ENCODE measurements around the gene SURF2. TPM values are rescaled to one million over a fixed set of nuclear protein-coding genes. Genes with fewer than 3 reads are reported as not detected.

The SURF2 gene
- total RNA-seq, 6 experiments from 2014 or later, result 6.3 to 16.9 (median 8.2) TPM

- no peak overlapping the region for H3K27ac ChIP-seq
- H3K4me3 ChIP-seq, result no peak overlapping the region
- intact Hi-C loops (cut with DNase I), result loop anchor here in 1 of 2 donors (10.0 kb wide), 1 partner anchor 143 kb away; no protein-coding TSS in a partner anchor
- peaks cover 0 to 23% (median 11%) of the 10 kb centered on the region in 4 donors for H3K36me3 ChIP-seq
- H3K4me1 ChIP-seq, result peaks cover 0 to 9% (median 0%) of the 10 kb centered on the region in 4 donors
- TF ChIP-seq POLR2A (IDR thresholded peaks at IDR 0.05), result no peak
- TF ChIP-seq, protein P1, sequence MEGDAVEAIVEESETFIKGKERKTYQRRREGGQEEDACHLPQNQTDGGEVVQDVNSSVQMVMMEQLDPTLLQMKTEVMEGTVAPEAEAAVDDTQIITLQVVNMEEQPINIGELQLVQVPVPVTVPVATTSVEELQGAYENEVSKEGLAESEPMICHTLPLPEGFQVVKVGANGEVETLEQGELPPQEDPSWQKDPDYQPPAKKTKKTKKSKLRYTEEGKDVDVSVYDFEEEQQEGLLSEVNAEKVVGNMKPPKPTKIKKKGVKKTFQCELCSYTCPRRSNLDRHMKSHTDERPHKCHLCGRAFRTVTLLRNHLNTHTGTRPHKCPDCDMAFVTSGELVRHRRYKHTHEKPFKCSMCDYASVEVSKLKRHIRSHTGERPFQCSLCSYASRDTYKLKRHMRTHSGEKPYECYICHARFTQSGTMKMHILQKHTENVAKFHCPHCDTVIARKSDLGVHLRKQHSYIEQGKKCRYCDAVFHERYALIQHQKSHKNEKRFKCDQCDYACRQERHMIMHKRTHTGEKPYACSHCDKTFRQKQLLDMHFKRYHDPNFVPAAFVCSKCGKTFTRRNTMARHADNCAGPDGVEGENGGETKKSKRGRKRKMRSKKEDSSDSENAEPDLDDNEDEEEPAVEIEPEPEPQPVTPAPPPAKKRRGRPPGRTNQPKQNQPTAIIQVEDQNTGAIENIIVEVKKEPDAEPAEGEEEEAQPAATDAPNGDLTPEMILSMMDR (IDR thresholded peaks at IDR 0.05), result no peak
- ATAC-seq (peak in 1 of 4 donors; percentile 8), DNase-seq (no peak)
- no peaks in the 10 kb centered on the region for H3K27me3 ChIP-seq
- H3K9me3 ChIP-seq, result no peaks in the 10 kb centered on the region
- WGBS (ENCODE audit: insufficient coverage, low coverage, low lambda C conversion rate, missing lambda C conversion rate), result 84% methylated on average over 5 of the region's 12 CpGs
Observed at GRCh38 chr9:133342069-133342406, 14.3 kb upstream of the SURF2 start.

- intact Hi-C loops (cut with DNase I), result loop anchor here in 1 of 2 donors (10.0 kb wide), 1 partner anchor 142 kb away; no protein-coding TSS in a partner anchor
Observed at GRCh38 chr9:133342570-133342969, 13.8 kb upstream of the SURF2 start.

DNA sequence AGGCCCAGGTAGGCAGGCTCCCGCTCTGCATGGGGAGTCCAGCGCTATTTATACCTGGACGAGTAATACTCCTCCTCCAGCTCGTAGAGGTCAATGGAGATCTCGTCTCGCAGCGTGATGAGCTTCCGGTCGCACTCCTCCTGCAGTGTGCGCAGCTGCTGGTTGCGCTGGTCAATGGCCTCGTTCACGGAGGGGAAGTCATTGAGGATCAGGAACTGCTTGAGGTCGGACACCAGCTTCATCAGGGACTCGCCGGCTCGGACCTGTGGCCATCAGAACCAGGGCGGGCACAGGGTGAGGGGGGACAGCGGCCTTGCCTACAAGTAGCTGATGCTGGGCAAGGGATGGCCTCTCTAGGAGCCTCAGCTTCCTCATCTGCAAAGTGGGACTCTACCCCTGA lies 12.3 kb upstream of the SURF2 start:
- DNase-seq, result peak in 1 of 3 donors; percentile 45
- H3K27me3 ChIP-seq, result no peaks in the 10 kb centered on the region
- intact Hi-C loops (cut with DNase I), result loop anchor here in 1 of 2 donors (10.0 kb wide), 1 partner anchor 141 kb away; no protein-coding TSS in a partner anchor
- ATAC-seq, result no peak
- H3K9me3 ChIP-seq, result no peaks in the 10 kb centered on the region
- no peak overlapping the region for H3K27ac ChIP-seq
- peaks cover 0 to 14% (median 1%) of the 10 kb centered on the region in 4 donors for H3K4me1 ChIP-seq
- peaks cover 0 to 24% (median 12%) of the 10 kb centered on the region in 4 donors for H3K36me3 ChIP-seq
- WGBS (ENCODE audit: insufficient coverage, low coverage, low lambda C conversion rate, missing lambda C conversion rate), result 93% methylated on average over 3 of the region's 19 CpGs
- H3K4me3 ChIP-seq, result no peak overlapping the region
- no peak for TF ChIP-seq POLR2A (IDR thresholded peaks at IDR 0.05)
- TF ChIP-seq, protein P1 (IDR thresholded peaks at IDR 0.05), result no peak

More at GRCh38 chr9:133342570-133342969, 13.8 kb upstream of the SURF2 start:
- TF ChIP-seq, protein P1 (IDR thresholded peaks at IDR 0.05), result no peak
- TF ChIP-seq POLR2A (IDR thresholded peaks at IDR 0.05), result no peak
- 100% methylated on average over 1 of the region's 11 CpGs for WGBS (ENCODE audit: insufficient coverage, low coverage, low lambda C conversion rate, missing lambda C conversion rate)
- Histone ChIP-seq H3K4me3 (no peak overlapping the region), H3K27ac (no peak overlapping the region), H3K36me3 (peaks cover 0 to 23% (median 11%) of the 10 kb centered on the region in 4 donors), H3K4me1 (peaks cover 0 to 11% (median 0%) of the 10 kb centered on the region in 4 donors), H3K9me3 (no peaks in the 10 kb centered on the region), H3K27me3 (no peaks in the 10 kb centered on the region)
- DNase-seq (no peak), ATAC-seq (no peak)

- 92% methylated on average over 10 of the region's 12 CpGs for WGBS (ENCODE audit: insufficient coverage, low coverage, low lambda C conversion rate, missing lambda C conversion rate)
- Histone ChIP-seq H3K4me1 (peaks cover 0 to 17% (median 4%) of the 10 kb centered on the region in 4 donors), H3K27ac (no peak overlapping the region)
Observed at GRCh38 chr9:133344979-133345378, 11.4 kb upstream of the SURF2 start.

More at GRCh38 chr9:133344979-133345378, 11.4 kb upstream of the SURF2 start:
- ATAC-seq (no peak), DNase-seq (peak in 1 of 3 donors; percentile 37)
- Histone ChIP-seq H3K4me3 (no peak overlapping the region), H3K36me3 (peaks cover 0 to 33% (median 19%) of the 10 kb centered on the region in 4 donors), H3K27me3 (no peaks in the 10 kb centered on the region), H3K9me3 (no peaks in the 10 kb centered on the region)
- intact Hi-C loops (cut with DNase I), result loop anchor here in 1 of 2 donors (10.0 kb wide), 1 partner anchor 140 kb away; no protein-coding TSS in a partner anchor
- TF ChIP-seq, protein P1 (IDR thresholded peaks at IDR 0.05), result no peak
- no peak for TF ChIP-seq POLR2A (IDR thresholded peaks at IDR 0.05)

Measured in right lobe of liver (tissue), 6 donors.